ENCODE measurements around the gene OIT3. TPM values are rescaled to one million over a fixed set of nuclear protein-coding genes. Genes with fewer than 3 reads are reported as not detected.

OIT3 gene
- total RNA-seq, 1 donor from 2014 or later: 0.09 TPM

GRCh38 chr10:72889391-72889831 lies 4.1 kb upstream of the OIT3 start:
- no peak overlapping the region for H3K4me2 ChIP-seq (ENCODE audit: low read length)
- H3K4me3 ChIP-seq (ENCODE audit: insufficient read depth, low read depth, low read length): no peak overlapping the region
- H3K36me3 ChIP-seq (ENCODE audit: insufficient read depth, low read length): no peaks in the 10 kb centered on the region
- no peaks in the 10 kb centered on the region for H3K9me3 ChIP-seq (ENCODE audit: insufficient read depth, low read depth, low read length)
- DNase-seq (ENCODE audit: low read depth) (peak; percentile 15), FAIRE-seq (no peak)
- H2AFZ ChIP-seq (ENCODE audit: low read depth, low read length): no peak overlapping the region
- Mint-ChIP-seq H3K4me1 (ENCODE audit: low read depth, unreplicated experiment) (peaks cover 6% of the 10 kb centered on the region), H3K36me3 (ENCODE audit: low read depth, unreplicated experiment) (peaks cover 15% of the 10 kb centered on the region), H3K9me3 (ENCODE audit: unreplicated experiment) (no peaks in the 10 kb centered on the region), H3K4me3 (ENCODE audit: unreplicated experiment) (no peak overlapping the region), H3K27ac (ENCODE audit: unreplicated experiment) (no peak overlapping the region), H3K27me3 (ENCODE audit: low read depth, unreplicated experiment) (no peaks in the 10 kb centered on the region)
- H3K79me2 ChIP-seq (ENCODE audit: insufficient read depth, low read length): no peaks in the 10 kb centered on the region
- H3K4me1 ChIP-seq (ENCODE audit: insufficient read depth, low read length): peaks cover 7% of the 10 kb centered on the region
- H3K27ac ChIP-seq (ENCODE audit: low read depth, low read length): no peak overlapping the region
- H4K20me1 ChIP-seq (ENCODE audit: insufficient read depth, low read length): no peaks in the 10 kb centered on the region
- TF ChIP-seq, protein P1, sequence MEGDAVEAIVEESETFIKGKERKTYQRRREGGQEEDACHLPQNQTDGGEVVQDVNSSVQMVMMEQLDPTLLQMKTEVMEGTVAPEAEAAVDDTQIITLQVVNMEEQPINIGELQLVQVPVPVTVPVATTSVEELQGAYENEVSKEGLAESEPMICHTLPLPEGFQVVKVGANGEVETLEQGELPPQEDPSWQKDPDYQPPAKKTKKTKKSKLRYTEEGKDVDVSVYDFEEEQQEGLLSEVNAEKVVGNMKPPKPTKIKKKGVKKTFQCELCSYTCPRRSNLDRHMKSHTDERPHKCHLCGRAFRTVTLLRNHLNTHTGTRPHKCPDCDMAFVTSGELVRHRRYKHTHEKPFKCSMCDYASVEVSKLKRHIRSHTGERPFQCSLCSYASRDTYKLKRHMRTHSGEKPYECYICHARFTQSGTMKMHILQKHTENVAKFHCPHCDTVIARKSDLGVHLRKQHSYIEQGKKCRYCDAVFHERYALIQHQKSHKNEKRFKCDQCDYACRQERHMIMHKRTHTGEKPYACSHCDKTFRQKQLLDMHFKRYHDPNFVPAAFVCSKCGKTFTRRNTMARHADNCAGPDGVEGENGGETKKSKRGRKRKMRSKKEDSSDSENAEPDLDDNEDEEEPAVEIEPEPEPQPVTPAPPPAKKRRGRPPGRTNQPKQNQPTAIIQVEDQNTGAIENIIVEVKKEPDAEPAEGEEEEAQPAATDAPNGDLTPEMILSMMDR (IDR thresholded peaks at IDR 0.05; ENCODE audit: insufficient read depth, low read depth, low read length): no peak
- TF ChIP-seq EZH2 (IDR thresholded peaks at IDR 0.05; ENCODE audit: insufficient read depth, low read length): no peak
- H3K27me3 ChIP-seq (ENCODE audit: insufficient read depth, low read length): no peaks in the 10 kb centered on the region
- H3K9ac ChIP-seq (ENCODE audit: low read length): no peak overlapping the region

GRCh38 chr10:72890086-72890485 lies 3.5 kb upstream of the OIT3 start:
- Mint-ChIP-seq H3K27ac (ENCODE audit: unreplicated experiment) (no peak overlapping the region), H3K4me3 (ENCODE audit: unreplicated experiment) (no peak overlapping the region), H3K36me3 (ENCODE audit: low read depth, unreplicated experiment) (peaks cover 15% of the 10 kb centered on the region), H3K27me3 (ENCODE audit: low read depth, unreplicated experiment) (no peaks in the 10 kb centered on the region), H3K4me1 (ENCODE audit: low read depth, unreplicated experiment) (peaks cover 6% of the 10 kb centered on the region), H3K9me3 (ENCODE audit: unreplicated experiment) (no peaks in the 10 kb centered on the region)
- no peak overlapping the region for H3K9ac ChIP-seq (ENCODE audit: low read length)
- DNase-seq (ENCODE audit: low read depth) (no peak), FAIRE-seq (no peak)
- H3K4me3 ChIP-seq (ENCODE audit: insufficient read depth, low read depth, low read length): no peak overlapping the region
- H3K4me2 ChIP-seq (ENCODE audit: low read length): no peak overlapping the region
- no peaks in the 10 kb centered on the region for H4K20me1 ChIP-seq (ENCODE audit: insufficient read depth, low read length)
- no peaks in the 10 kb centered on the region for H3K27me3 ChIP-seq (ENCODE audit: insufficient read depth, low read length)
- no peak overlapping the region for H3K27ac ChIP-seq (ENCODE audit: low read depth, low read length)
- no peaks in the 10 kb centered on the region for H3K9me3 ChIP-seq (ENCODE audit: insufficient read depth, low read depth, low read length)
- TF ChIP-seq, protein P1 (IDR thresholded peaks at IDR 0.05; ENCODE audit: insufficient read depth, low read depth, low read length): no peak
- no peak for TF ChIP-seq EZH2 (IDR thresholded peaks at IDR 0.05; ENCODE audit: insufficient read depth, low read length)
- peaks cover 7% of the 10 kb centered on the region for H3K4me1 ChIP-seq (ENCODE audit: insufficient read depth, low read length)
- no peaks in the 10 kb centered on the region for H3K36me3 ChIP-seq (ENCODE audit: insufficient read depth, low read length)
- no peaks in the 10 kb centered on the region for H3K79me2 ChIP-seq (ENCODE audit: insufficient read depth, low read length)
- no peak overlapping the region for H2AFZ ChIP-seq (ENCODE audit: low read depth, low read length)

DNA sequence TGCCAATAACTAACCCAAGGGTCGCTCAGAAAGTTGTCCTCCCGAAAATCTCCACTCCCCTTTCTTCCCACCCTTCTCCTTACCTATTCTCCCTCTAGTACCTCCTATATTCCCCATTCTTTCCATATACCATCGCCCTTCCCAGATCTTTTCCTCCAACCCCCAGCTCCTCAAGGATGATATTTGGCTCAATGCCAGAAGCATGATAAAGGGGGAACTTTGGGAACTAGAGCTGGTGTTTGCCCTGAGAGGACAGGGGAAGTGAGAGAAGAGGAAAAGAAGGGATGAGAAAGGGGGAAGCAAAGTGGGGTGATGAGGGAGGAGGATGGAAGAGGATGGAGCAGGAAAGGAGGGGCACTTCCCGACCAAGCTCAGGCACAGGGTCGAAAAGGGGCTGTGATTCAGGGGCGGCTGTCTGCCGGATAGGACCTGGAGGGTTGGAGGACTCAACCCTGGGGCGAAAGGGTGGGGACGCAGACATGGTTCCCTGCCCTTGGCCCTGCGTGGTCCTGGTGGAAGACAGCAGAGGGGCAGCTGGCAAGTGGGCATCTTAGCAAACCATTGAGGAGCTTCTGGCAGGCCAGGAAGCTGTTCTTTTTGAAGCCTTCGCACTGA lies 1.8 kb downstream of the OIT3 start:
- Mint-ChIP-seq H3K27ac (ENCODE audit: unreplicated experiment) (no peak overlapping the region), H3K9me3 (ENCODE audit: unreplicated experiment) (no peaks in the 10 kb centered on the region), H3K4me1 (ENCODE audit: low read depth, unreplicated experiment) (no peaks in the 10 kb centered on the region), H3K4me3 (ENCODE audit: unreplicated experiment) (no peak overlapping the region), H3K27me3 (ENCODE audit: low read depth, unreplicated experiment) (no peaks in the 10 kb centered on the region), H3K36me3 (ENCODE audit: low read depth, unreplicated experiment) (no peaks in the 10 kb centered on the region)
- TF ChIP-seq, protein P1 (IDR thresholded peaks at IDR 0.05; ENCODE audit: insufficient read depth, low read depth, low read length): no peak
- TF ChIP-seq EZH2 (IDR thresholded peaks at IDR 0.05; ENCODE audit: insufficient read depth, low read length): no peak
- no peaks in the 10 kb centered on the region for H3K9me3 ChIP-seq (ENCODE audit: insufficient read depth, low read depth, low read length)
- H3K4me3 ChIP-seq (ENCODE audit: insufficient read depth, low read depth, low read length): no peak overlapping the region
- no peak overlapping the region for H3K9ac ChIP-seq (ENCODE audit: low read length)
- H3K79me2 ChIP-seq (ENCODE audit: insufficient read depth, low read length): no peaks in the 10 kb centered on the region
- H3K27ac ChIP-seq (ENCODE audit: low read depth, low read length): no peak overlapping the region
- no peak overlapping the region for H3K4me2 ChIP-seq (ENCODE audit: low read length)
- H3K27me3 ChIP-seq (ENCODE audit: insufficient read depth, low read length): no peaks in the 10 kb centered on the region
- no peak overlapping the region for H2AFZ ChIP-seq (ENCODE audit: low read depth, low read length)
- no peaks in the 10 kb centered on the region for H4K20me1 ChIP-seq (ENCODE audit: insufficient read depth, low read length)
- H3K4me1 ChIP-seq (ENCODE audit: insufficient read depth, low read length): no peaks in the 10 kb centered on the region
- H3K36me3 ChIP-seq (ENCODE audit: insufficient read depth, low read length): no peaks in the 10 kb centered on the region
- no peak for FAIRE-seq
- DNase-seq (ENCODE audit: low read depth): no peak
